Daoy (cell line): ENCODE data around the gene CARS2. TPM values are rescaled to one million over a fixed set of nuclear protein-coding genes. Genes with fewer than 3 reads are reported as not detected.
A peak's percentile ranks its signal among the peaks of the same experiment; 100 is the strongest.
"Not testable (repeated sequence)": the region's sequence is repeated elsewhere in the genome, so short reads cannot be mapped to it uniquely, and the experiment has no call there.

ENCODE experiments used
- DNase-seq: peaks from one replicate; pipeline ENCODE4 v3.0.0-alpha.2; 2015; ENCODE audit warnings: low read depth
- total RNA-seq: library from RNA; depleted of rRNA; stranded (reverse); fragments of >200 nt; shearing (Covaris generic); gene quantifications from 2 replicates; pipeline ENCODE4 v1.2.3, GENCODE V29; 2014; rRNA removed

The CARS2 gene, protein sequence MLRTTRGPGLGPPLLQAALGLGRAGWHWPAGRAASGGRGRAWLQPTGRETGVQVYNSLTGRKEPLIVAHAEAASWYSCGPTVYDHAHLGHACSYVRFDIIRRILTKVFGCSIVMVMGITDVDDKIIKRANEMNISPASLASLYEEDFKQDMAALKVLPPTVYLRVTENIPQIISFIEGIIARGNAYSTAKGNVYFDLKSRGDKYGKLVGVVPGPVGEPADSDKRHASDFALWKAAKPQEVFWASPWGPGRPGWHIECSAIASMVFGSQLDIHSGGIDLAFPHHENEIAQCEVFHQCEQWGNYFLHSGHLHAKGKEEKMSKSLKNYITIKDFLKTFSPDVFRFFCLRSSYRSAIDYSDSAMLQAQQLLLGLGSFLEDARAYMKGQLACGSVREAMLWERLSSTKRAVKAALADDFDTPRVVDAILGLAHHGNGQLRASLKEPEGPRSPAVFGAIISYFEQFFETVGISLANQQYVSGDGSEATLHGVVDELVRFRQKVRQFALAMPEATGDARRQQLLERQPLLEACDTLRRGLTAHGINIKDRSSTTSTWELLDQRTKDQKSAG
- 29.1 and 41.5 TPM in 2 replicates for total RNA-seq

DNA sequence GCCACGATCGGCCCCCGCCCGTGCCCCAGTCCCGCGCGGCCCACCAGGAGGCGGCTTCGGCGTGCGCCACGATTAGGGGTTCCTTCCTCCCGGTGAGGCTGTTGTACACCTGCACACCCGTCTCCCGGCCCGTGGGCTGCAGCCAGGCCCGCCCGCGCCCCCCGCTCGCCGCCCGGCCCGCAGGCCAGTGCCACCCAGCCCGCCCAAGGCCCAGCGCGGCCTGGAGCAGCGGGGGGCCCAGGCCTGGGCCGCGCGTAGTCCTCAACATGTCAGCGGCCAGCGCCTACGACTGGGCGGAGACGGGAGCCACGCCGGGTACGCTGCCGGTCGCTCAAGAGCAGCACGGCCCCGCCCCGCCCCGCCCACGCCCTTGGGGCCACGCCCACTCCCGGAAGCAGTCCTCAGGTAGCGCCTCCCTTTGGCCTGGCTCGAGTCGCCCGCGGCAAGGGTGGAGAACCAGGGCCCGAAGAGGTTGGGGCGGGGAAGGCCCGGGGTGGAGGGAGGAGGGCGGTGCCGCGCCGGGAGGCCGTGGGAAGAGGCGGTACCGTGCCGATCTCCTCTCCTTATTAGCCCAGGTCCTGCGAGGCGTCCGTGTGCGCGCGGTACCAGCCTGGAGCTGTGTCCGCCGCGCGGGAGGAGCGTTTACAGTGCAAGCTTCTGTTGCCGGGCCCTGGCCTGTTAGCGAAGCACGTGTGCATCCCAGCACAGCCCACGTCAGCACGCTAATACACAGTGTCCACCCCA, at the start of gene CARS2:
TSS of gene CARS2 (minus strand) at position 291 of the 744 bp plus-strand sequence. CDS start at position 268, 23 bp downstream.
- DNase-seq: peak; percentile 97

DNA sequence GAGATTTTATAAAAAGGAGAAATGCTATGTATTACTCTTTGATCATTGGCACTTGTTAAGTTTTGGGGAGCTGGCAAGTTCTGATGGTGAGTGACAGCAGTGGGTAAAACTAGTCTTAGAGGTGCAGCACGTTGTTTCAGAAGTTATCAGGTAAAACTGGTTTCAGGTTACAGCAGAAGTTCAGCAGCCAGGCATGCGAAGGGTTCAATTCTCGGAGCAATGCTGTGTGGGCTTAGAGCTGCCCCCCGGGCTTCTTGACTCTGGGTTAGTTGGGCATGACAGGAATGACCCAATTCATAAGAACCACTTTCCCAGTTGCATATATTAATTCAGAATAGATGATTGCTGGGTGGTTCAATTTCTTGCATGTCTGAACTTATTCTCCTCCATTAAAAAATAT, 42.4 kb upstream of the CARS2 start:
- no peak for DNase-seq

DNA sequence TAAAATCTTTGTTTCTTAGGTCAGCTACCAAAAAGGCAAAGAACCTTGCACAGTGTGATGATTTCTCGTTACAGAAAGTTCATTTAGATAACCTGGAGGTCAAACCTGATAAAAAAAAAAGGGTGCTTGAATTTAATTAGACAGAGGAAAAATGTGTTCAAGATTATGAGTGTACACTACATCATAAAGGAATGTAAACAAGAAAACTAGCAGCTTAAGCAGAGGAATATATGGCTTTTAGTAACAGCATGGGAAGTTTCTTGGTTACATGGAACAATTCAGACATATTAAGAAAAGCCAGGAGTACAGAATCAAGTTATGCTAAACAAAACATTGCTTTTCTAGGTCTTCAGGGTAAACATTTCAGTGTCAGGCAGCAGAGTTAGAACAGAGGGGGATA, 40.5 kb upstream of the CARS2 start:
- DNase-seq: no peak

DNA sequence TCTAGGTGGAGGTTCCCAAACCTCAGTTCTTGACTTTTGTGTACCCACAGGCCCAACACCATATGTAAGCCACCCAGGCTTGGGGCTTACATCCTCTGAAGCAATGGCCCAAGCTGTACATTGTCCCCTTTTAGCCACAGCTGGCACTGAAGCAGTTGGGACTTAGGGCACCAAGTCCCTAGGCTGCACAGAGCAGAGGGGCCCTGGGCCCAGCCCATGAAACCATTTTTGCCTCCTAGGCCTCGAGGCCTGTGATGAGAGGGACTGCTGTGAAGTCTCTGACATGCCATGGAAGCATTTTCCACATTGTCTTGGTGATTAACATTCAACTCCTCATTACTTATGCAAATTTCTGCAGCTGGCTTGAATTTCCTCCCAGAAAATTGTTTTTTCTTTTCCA, 37.8 kb upstream of the CARS2 start:
- no peak for DNase-seq

DNA sequence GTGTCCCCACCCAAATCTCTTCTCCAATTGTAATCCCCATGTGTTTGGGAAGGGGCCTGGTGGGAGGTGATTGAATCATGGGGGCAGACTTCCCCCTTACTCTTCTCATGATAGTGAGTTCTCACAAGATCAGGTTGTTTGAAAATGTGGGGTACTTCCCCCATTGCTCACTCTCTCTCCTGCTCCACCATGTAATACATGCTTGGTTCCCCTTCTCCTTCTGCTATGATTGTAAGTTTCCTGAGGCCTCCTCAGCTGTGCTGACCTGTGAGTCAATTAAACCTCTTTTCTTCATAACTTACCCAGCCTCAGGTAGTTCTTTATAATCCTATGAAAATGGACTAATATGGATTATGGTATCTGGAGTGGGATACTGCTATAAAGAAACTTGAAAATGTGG, 31.6 kb upstream of the CARS2 start:
- no peak for DNase-seq

DNA sequence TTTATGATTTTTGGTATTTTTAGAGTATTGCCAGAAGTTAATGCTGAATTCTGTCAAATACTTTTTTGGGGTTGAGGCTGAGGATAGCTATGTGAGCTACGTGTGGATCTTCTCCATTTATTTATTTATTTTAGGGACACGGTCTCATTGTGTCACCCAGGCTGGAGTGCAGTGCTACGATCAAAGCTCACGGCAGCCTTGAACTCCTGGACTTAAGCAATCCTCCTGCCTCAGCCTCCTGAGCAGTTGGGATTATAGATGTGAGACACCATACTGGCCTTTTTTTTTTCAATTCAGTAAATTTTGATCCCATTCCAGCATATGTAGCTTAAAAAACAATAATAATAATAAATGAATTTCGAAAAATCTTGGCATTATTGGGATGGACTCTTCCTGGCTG, 28.6 kb upstream of the CARS2 start:
- no peak for DNase-seq

DNA sequence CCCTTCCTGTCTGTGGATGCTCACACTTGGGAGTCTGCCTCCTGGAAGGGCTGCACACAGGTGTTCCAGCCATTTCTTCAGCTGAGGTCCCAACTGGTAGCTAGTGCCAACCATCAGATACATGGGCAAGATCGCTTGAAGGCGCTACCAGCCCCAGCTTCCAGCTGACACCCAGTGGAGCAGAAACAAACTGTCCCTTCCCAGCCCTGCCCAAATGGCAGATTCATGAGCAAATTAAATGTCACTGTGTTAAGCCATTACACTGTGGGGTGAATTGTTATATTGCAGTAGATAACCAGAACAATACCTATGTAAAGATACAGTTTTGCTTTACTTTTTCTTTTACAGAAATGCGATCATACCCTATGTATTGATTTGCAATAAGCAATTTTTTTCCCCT, 25.2 kb upstream of the CARS2 start:
- DNase-seq: no peak

DNA sequence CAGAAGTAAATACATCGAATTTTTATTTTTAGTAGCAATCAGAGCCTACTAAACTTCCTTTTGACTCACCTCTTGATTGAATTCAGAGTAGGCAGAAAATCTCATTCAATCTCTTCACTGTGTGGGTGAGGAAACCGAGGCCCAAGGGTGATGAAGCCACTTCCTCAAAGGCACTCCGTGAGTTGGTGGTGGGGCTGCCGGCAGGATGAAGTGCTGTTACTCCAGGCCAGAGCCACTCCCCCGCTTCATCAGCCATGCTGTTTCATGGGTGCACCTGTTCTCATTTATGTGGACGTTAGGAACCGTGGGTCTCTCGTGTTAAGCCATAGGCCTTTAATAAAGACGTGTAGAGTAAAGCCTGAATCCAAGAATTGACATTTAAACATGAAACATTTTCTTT, 20.8 kb upstream of the CARS2 start:
- no peak for DNase-seq

DNA sequence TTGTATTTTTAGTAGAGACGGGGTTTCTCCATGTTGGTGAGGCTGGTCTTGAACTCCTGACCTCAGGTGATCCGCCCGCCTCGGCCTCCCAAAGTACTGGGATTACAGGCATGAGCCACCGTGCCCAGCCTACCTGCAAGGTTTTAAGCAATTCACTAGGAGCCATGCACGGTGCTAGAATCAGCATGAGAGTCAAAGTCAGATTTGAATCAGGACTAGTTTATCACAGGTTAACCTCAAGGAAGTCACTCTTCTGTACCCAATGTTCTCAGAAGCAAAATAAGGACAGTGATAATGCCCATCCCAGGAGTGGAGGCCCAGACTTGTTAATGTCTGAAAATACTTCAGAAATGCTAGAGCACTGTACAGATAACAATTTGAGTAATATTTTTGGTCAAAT, 20.2 kb upstream of the CARS2 start:
- DNase-seq: not testable (repeated sequence)

DNA sequence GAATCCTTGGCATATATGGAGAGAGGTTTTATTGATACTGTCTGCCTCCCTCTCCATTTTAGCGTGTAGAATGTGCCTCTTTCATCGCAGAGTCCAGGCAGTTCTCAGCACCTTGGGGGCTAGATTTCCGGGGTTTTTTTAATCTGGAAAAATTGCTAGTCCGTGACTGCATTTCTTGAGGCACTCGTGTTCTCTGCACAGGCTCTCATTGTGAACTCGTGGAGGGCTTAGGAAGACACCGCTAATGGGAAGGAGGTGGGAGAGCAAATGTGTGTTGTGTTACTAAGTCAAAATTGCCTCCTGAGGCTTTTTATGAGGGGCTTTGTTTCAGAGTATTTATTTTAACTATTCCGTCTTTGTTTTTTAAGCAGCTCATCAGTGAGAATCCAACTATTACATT, 17.7 kb upstream of the CARS2 start:
- no peak for DNase-seq

DNA sequence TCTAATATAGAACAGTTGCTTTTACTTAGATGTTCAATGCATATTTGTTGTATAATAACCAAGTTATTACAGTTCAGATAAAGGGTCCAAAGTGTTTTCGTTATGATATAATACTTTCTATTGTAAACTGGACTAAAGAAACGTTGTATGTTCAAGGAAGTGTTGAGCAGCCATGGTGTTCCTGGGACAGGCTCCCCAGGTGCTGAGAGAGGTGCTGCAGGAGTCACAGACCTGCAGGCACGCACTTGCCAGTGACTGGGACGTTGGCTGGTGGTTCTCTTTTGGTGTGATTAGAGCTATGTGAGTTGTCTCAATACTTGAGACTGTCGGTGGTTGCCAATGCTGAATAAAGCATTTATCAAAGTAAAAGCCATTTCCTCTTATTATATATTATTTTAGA, 17.1 kb upstream of the CARS2 start:
- DNase-seq: no peak

DNA sequence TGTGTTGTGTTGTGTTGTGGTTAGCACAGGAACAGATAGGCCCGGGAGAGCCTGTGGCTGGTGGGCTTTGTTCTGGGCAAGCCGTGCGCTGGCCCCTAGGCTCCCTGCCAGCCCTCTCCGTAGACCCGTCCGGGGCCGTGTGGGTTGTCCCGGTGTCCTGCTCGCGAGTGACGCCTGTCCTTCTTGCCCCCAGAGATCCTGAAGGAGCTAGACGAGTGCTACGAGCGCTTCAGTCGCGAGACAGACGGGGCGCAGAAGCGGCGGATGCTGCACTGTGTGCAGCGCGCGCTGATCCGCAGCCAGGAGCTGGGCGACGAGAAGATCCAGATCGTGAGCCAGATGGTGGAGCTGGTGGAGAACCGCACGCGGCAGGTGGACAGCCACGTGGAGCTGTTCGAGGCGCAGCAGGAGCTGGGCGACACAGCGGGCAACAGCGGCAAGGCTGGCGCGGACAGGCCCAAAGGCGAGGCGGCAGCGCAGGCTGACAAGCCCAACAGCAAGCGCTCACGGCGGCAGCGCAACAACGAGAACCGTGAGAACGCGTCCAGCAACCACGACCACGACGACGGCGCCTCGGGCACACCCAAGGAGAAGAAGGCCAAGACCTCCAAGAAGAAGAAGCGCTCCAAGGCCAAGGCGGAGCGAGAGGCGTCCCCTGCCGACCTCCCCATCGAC, 13.3 kb upstream of the CARS2 start:
- no peak for DNase-seq

DNA sequence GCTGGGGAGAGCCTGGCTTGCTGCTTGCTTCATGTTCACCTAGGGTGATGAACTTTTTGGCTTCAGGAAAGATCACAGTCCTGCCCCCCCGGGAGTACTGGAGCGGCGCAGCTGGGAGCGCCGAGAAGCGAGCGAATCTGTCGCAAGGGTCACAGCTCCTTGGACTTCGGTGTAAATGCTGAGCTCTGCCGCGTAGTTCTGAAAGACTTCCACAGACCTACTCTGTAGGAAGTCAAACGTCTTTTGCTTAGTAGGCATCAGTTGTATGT, 10.3 kb upstream of the CARS2 start:
- DNase-seq: peak; percentile 31

DNA sequence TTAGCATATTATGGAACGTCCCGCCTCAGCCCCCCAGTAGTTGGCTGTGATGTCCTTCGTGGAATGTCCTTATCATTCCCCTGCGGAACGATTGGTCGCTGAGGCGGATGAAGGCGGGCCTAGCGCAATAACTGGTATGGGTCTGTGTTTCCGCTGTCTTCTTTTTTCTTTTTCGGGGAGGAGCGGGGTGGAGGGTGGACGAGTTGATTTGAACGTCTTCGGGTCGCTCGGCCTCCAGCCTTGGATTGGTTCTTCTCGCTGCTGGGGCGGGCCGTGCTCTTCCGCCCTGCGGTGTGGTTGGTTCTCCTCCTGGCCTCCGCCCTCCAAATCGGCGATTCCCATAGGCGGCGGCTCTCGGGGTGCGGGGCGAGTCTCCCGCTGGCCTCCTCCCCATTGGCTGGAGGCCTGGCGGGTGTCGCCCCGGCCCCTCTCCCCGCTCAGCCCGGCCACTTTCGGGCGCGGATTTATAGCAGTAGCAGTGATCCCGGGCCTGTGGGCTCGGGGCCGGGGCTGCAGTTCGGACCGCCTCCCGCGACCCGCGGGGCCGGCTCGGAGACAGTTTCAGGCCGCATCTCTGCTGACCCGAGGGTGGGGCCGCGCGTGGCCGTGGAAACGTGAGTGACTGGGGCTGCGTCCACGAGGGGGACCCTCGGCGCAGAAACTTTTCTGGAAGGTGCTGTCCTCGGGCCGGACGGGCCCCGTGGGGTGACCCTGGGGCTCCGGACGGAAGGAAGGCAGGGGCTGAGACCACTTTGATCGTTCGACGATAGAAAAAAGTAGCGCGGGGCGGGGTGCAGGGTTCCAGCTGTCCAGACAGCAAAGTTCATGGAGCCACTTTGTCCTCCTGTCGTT, 9.7 kb upstream of the CARS2 start:
- peak; percentile 99 for DNase-seq

DNA sequence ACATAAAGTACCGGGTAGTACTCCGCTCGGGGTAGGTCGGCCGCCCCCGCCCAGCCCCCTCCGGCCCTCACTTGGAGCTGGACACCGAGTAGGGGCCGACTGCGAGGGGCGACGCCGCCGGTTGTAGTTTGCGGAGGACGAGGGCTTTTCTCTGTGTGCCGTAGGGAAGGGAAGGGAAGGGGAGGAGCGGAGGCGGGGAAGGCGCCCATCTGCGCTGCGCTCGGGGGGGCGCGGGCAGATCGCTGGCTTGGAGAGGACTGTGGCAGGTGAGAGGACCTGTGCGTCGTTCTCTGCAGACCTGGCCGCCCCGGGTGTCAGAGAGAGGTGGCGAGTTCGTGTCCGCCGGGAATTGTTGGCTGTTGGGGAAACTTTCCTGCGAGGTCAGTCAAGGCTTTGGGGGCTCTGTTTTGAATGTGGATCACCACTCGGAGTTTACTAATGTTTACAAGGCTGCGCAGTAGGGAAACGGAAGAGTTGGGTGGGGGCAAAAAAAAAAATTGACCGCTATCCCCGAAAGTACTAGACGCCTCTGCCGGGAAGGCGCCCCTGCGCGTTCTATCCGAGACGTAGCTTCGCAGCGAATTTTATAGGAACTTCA, 9.0 kb upstream of the CARS2 start:
- peak; percentile 54 for DNase-seq

DNA sequence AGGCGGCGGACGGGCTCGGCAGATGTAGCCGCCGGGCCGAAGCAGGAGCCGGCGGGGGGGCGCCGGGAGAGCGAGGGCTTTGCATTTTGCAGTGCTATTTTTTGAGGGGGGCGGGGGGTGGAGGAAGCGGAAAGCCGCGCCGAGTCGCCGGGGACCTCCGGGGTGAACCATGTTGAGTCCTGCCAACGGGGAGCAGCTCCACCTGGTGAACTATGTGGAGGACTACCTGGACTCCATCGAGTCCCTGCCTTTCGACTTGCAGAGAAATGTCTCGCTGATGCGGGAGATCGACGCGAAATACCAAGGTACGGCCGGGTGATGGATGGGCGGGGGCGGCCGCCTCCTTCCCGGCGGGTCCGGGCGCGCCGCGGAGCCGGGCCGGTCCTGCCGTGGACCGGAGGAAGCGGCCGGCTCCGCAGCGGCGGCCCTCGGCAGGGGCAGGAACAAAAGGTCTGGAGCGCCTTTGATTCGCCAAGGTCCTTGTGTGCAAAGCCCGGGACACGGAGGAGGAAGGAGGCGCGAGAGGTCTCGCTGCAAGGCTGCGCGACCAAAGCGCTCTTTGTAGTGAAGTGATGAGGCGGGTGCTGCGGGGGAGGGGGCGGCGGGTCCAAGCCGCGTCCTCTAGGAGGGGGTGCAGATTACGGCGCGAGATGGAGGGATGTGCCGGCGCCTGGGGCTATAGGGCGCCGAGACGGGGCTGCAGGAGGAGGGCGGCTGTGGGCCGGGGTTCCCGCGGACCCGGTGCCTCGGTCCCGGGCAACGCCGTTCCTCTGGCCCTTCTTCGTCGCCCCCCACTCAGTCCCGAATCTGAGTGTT, 8.3 kb upstream of the CARS2 start:
- DNase-seq: peak; percentile 42

DNA sequence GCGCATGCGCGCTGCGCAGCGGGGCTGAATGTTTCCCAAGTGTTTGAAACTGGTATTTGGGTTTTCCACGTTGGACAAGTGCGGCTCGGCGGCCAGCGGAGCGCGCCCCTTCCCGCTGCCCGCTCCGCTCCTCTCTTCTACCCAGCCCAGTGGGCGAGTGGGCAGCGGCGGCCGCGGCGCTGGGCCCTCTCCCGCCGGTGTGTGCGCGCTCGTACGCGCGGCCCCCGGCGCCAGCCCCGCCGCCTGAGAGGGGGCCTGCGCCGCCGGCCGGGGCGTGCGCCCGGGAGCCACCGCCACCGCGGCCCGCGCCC, 7.7 kb upstream of the CARS2 start, which contains the start of gene ING1:
TSS of gene ING1 (plus strand) at position 59 of the 311 bp plus-strand sequence. CDS start 450 bp downstream, outside the sequence.
- DNase-seq: no peak

DNA sequence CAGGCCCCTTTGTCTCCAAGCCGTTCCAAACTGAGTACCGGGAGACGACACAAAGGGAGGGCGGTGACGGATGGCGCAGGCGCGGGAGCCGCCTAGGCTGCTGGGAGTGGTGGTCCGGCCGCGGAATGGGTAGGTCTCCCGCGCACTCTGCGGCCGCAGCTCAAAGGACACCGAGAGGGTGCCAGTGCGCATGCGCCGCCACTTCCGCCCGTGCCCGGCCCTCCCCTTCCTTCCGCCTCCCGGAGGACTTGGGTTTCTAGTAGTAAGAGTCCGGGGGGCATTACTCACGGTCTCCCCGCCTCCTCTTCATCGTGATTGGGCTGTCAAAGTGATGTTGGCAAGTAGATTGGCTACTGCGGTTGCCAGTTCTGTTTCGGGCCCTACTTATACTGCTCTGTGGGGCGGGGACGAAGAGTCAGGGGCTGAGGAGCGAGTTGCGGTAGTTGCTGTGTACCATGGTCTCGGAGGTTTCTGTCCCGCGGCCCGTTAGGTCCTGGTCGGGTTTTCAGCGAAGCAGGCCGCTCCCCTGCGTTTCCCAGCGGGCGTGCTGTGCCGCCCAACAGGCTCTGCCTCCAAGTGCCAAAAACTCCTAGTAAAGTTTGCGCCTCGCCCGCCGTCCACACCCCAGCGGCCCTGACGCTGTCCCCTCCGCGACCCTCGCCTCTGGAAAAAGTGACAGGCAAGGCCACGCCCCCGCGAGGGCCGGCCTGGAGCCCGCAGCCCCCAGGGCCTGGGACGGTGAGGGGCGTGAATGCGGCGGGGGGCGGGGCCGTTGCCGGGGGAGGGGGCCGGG, 7.1 kb upstream of the CARS2 start:
- peak; percentile 98 for DNase-seq

DNA sequence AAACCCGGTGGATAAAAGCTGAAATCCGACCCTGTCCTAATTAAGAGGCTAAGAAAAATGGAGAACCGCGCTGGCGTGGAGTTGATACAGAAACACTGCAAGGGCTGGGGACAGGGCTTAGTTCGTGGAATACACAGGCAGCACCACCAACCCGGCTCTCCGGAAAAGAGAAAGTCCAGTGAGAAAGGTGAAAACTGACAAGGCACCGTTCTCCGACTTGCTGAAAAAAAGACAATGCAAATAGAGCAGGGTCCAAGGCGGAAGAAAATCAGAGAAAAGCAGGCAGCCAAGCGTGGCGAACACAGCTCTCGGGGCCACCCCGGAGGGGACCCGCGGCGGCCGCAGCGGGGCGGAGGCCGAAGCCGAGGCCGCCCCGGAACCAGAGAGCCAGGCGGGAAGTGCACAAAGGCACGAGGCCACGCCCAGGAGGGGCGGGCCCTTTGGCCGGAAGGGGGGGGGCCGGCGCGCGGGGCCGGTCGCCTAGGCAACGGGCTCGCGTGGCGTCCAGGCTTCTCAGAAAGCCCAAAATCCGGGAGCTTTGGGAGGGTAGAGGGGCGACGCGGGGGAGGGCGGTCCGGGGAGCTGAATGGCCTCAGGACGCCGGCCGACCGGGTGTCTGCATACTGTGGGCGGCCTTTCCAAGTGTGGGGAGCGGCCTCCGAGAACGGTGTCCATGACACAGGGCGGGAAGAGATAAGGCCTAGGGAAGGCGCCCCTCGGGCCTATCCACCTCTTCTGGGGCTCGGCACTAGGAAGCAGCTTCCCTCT, 6.3 kb upstream of the CARS2 start:
- peak; percentile 87 for DNase-seq
